Skin epidermis (tissue), 12 donors: Measurements from ENCODE around the gene DES.

Source experiments
- H3K27ac ChIP-seq, 21 experiments: fragments of 200-600 bp; sonication (generic) in 11 of 21; one replicate each; pipeline ENCODE4 v1.5.0; 2020; ENCODE audit warnings: mild to moderate bottlenecking in 3 of 21, inconsistent platforms in 2 of 21, moderate library complexity in 2 of 21
- H3K4me3 ChIP-seq, 7 experiments: fragments of 200-600 bp; sonication (generic) in 2 of 7; one replicate each; pipeline ENCODE4 v1.5.0; 2020; ENCODE audit warnings: inconsistent platforms in 2 of 7, mild to moderate bottlenecking in 2 of 7, moderate library complexity in 1 of 7

Gene DES

GRCh38 chr2:219416938-219417337 lies 1.2 kb upstream of the DES start:
- no peak overlapping the region for H3K4me3 ChIP-seq
- peak overlapping the region in 1 of 21 experiments; percentile 3 for H3K27ac ChIP-seq

- Histone ChIP-seq H3K4me3 (no peak overlapping the region), H3K27ac (peak overlapping the region in 1 of 21 experiments; percentile 31)
These were observed 803 bp upstream of the DES start for GRCh38 chr2:219417374-219417773.

GRCh38 chr2:219419012-219419324 lies 791 bp downstream of the DES start:
- H3K27ac ChIP-seq = no peak overlapping the region
- no peak overlapping the region for H3K4me3 ChIP-seq

- H3K4me3 ChIP-seq = no peak overlapping the region
- no peak overlapping the region for H3K27ac ChIP-seq
These were observed 1.4 kb downstream of the DES start for GRCh38 chr2:219419331-219420197.

GRCh38 chr2:219420687-219421086 lies 2.5 kb downstream of the DES start:
- no peak overlapping the region for H3K27ac ChIP-seq
- H3K4me3 ChIP-seq = no peak overlapping the region

GRCh38 chr2:219421323-219421722 lies 3.1 kb downstream of the DES start:
- Histone ChIP-seq H3K4me3 (no peak overlapping the region), H3K27ac (no peak overlapping the region)

- no peak overlapping the region for H3K27ac ChIP-seq
These were observed 4.9 kb downstream of the DES start for GRCh38 chr2:219422952-219423534.

GRCh38 chr2:219423652-219424377 lies 5.6 kb downstream of the DES start:
- Histone ChIP-seq H3K27ac (no peak overlapping the region), H3K4me3 (no peak overlapping the region)

More at GRCh38 chr2:219422952-219423534, 4.9 kb downstream of the DES start:
- no peak overlapping the region for H3K4me3 ChIP-seq

- H3K27ac ChIP-seq = no peak overlapping the region
- H3K4me3 ChIP-seq = no peak overlapping the region
These were observed 7.3 kb downstream of the DES start for GRCh38 chr2:219425238-219426067.

GRCh38 chr2:219426068-219426443 lies 7.9 kb downstream of the DES start:
- Histone ChIP-seq H3K4me3 (no peak overlapping the region), H3K27ac (no peak overlapping the region)

GRCh38 chr2:219426534-219427136 lies 8.5 kb downstream of the DES start:
- no peak overlapping the region for H3K27ac ChIP-seq

GRCh38 chr2:219428469-219428868 lies 10.3 kb downstream of the DES start:
- no peak overlapping the region for H3K27ac ChIP-seq
- no peak overlapping the region for H3K4me3 ChIP-seq

More at GRCh38 chr2:219426534-219427136, 8.5 kb downstream of the DES start:
- H3K4me3 ChIP-seq = no peak overlapping the region

GRCh38 chr2:219429958-219430606 lies 11.9 kb downstream of the DES start:
- no peak overlapping the region for H3K4me3 ChIP-seq
- no peak overlapping the region for H3K27ac ChIP-seq

GRCh38 chr2:219430633-219431615 lies 12.7 kb downstream of the DES start:
- no peak overlapping the region for H3K27ac ChIP-seq

GRCh38 chr2:219433666-219434467 lies 15.7 kb downstream of the DES start:
- H3K4me3 ChIP-seq = no peak overlapping the region
- no peak overlapping the region for H3K27ac ChIP-seq

More at GRCh38 chr2:219430633-219431615, 12.7 kb downstream of the DES start:
- H3K4me3 ChIP-seq = no peak overlapping the region

GRCh38 chr2:219434468-219434717 lies 16.2 kb downstream of the DES start:
- H3K27ac ChIP-seq = peak overlapping the region in 1 of 21 experiments; percentile 31
- H3K4me3 ChIP-seq = no peak overlapping the region
